Bronchial epithelial cell (primary cell): ENCODE results near the gene GSS. TPM values are rescaled to one million over a fixed set of nuclear protein-coding genes. Genes with fewer than 3 reads are reported as not detected.

Experiments used
- DNase-seq: peaks from one replicate; pipeline ENCODE4 v3.0.0-alpha.2; 2010; ENCODE audit warnings: low read depth
- FAIRE-seq: peaks from 2 replicates; lab custom pipeline; 2011; peaks lifted over from hg19 to GRCh38; lab: Jason Lieb, UNC
- H3K27me3 ChIP-seq: 2 replicates; pipeline ENCODE4 v1.5.1; 2011; ENCODE audit warnings: low read length; ENCODE audit not compliant: control insufficient read depth, insufficient read depth
- H3K36me3 ChIP-seq: 2 replicates; pipeline ENCODE4 v1.5.1; 2011; ENCODE audit warnings: low read length; ENCODE audit not compliant: control insufficient read depth, insufficient read depth
- H3K4me3 ChIP-seq: 2 replicates; pipeline ENCODE4 v1.5.1; 2011; ENCODE audit warnings: mild to moderate bottlenecking, low read depth, low read length, control low read depth
- CTCF ChIP-seq: IDR thresholded peaks from 2 replicates; pipeline ENCODE4 v1.5.1; 2011; ENCODE audit warnings: mild to moderate bottlenecking, moderate library complexity, low read length, control low read depth, inconsistent platforms; ENCODE audit not compliant: insufficient read depth, severe bottlenecking
- total RNA-seq: library from RNA; depleted of rRNA; stranded (reverse); fragments of >200 nt; gene quantifications from 2 replicates; pipeline ENCODE4 v1.2.1, GENCODE V29; 2014

The GSS gene
- total RNA-seq, 1 donor from 2014 or later = 105 TPM

- Histone ChIP-seq H3K4me3 (no peak overlapping the region), H3K27me3 (no peaks in the 10 kb centered on the region), H3K36me3 (peaks cover 42% of the 10 kb centered on the region)
- DNase-seq = no peak
- TF ChIP-seq CTCF = no peak
- no peak for FAIRE-seq
Observed at GRCh38 chr20:35002426-35003210, 47.0 kb upstream of the GSS start.

GRCh38 chr20:35001596-35002362, 46.2 kb upstream of the GSS start:
- FAIRE-seq = peak; percentile 23

GRCh38 chr20:35000922-35001595, 45.5 kb upstream of the GSS start:
- no peak for FAIRE-seq
- no peaks in the 10 kb centered on the region for H3K27me3 ChIP-seq
- H3K36me3 ChIP-seq = peaks cover 36% of the 10 kb centered on the region
- no peak for DNase-seq
- H3K4me3 ChIP-seq = no peak overlapping the region
- no peak for TF ChIP-seq CTCF

More at GRCh38 chr20:35001596-35002362, 46.2 kb upstream of the GSS start:
- Histone ChIP-seq H3K27me3 (no peaks in the 10 kb centered on the region), H3K4me3 (no peak overlapping the region), H3K36me3 (peaks cover 37% of the 10 kb centered on the region)
- TF ChIP-seq CTCF = peak; percentile 37
- DNase-seq = no peak

- TF ChIP-seq CTCF = no peak
- DNase-seq = no peak
- no peak for FAIRE-seq
- Histone ChIP-seq H3K27me3 (no peaks in the 10 kb centered on the region), H3K36me3 (peaks cover 37% of the 10 kb centered on the region), H3K4me3 (no peak overlapping the region)
Observed at GRCh38 chr20:35000311-35000921, 44.8 kb upstream of the GSS start.

GRCh38 chr20:34999782-35000181, 44.2 kb upstream of the GSS start:
- peak; percentile 13 for FAIRE-seq
- DNase-seq = no peak
- no peak overlapping the region for H3K4me3 ChIP-seq
- H3K36me3 ChIP-seq = peaks cover 31% of the 10 kb centered on the region
- TF ChIP-seq CTCF = no peak
- no peaks in the 10 kb centered on the region for H3K27me3 ChIP-seq
